ENCODE results near the gene PDGFRA. TPM values are rescaled to one million over a fixed set of nuclear protein-coding genes. Genes with fewer than 3 reads are reported as not detected.

PDGFRA gene
- total RNA-seq, 1 experiment from 2014 or later = 6.8 TPM

DNA sequence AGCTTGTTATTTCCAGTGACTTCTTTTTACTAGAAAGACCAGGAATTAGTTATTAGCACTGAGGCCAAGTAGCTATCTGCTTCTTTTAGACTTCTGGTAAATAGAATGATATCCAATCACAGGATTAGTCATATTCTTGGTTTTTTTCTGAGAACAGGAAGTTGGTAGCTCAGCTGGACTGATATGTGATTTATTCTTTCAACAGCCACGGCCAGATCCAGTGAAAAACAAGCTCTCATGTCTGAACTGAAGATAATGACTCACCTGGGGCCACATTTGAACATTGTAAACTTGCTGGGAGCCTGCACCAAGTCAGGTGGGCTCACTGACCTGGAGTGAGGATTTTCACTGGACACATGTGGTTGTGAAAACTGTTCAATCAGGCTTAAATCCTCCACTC, 48.6 kb downstream of the PDGFRA start:
- WGBS (ENCODE audit: extremely low coverage, insufficient read length, low lambda C conversion rate) = no CpG with 5 or more reads among the region's 1 CpG
- Histone ChIP-seq H3K4me1 (ENCODE audit: insufficient read depth, low read length) (peaks cover 10% of the 10 kb centered on the region), H3K23me2 (ENCODE audit: insufficient read length, low read depth, low read length, poor library complexity, severe bottlenecking) (no peaks in the 10 kb centered on the region), H4K20me1 (ENCODE audit: control insufficient read depth, insufficient read depth, insufficient read length) (no peaks in the 10 kb centered on the region), H3K27ac (ENCODE audit: insufficient read length, low read depth, low read length) (no peak overlapping the region), H3K56ac (ENCODE audit: insufficient read length, low read depth, low read length) (no peak overlapping the region), H3T11ph (ENCODE audit: low read length) (no peak overlapping the region), H4K5ac (ENCODE audit: insufficient read length, low read depth, low read length) (no peak overlapping the region), H2BK120ac (ENCODE audit: low read depth, low read length, poor library complexity, severe bottlenecking) (no peak overlapping the region), H3K9ac (ENCODE audit: extremely low read depth, insufficient read length, low read length) (no peak overlapping the region), H4K8ac (replicated peaks; ENCODE audit: insufficient read length, low read depth, low read length) (no peak overlapping the region), H3K4me2 (ENCODE audit: insufficient read depth, insufficient read length, low read length) (peak overlapping the region; percentile 16), H3K14ac (ENCODE audit: insufficient read depth, low read length) (no peak overlapping the region), H4K91ac (ENCODE audit: insufficient read length, low read depth, low read length) (no peak overlapping the region), H2BK12ac (ENCODE audit: insufficient read length, low read depth, low read length) (no peak overlapping the region), H3K18ac (ENCODE audit: insufficient read length, low read depth, low read length) (no peak overlapping the region), H2BK15ac (ENCODE audit: low read depth, low read length) (no peak overlapping the region), H2BK5ac (ENCODE audit: insufficient read length, low read length) (no peak overlapping the region), H2AFZ (ENCODE audit: low read length) (no peak overlapping the region), H3K9me3 (ENCODE audit: control insufficient read depth, low read depth, low read length) (peaks cover 8% of the 10 kb centered on the region), H3K23ac (ENCODE audit: insufficient read length, low read depth, low read length) (no peak overlapping the region), H3K27me3 (ENCODE audit: insufficient read depth, low read length) (no peaks in the 10 kb centered on the region), H3K79me1 (ENCODE audit: insufficient read depth, low read depth, low read length, poor library complexity, severe bottlenecking) (no peaks in the 10 kb centered on the region), H2BK20ac (ENCODE audit: low read depth, low read length, poor library complexity, severe bottlenecking) (no peak overlapping the region), H2AK5ac (ENCODE audit: insufficient read length, low read length) (no peak overlapping the region), H3K4ac (ENCODE audit: low read depth, low read length) (no peak overlapping the region), H3K79me2 (ENCODE audit: insufficient read depth, low read length) (no peaks in the 10 kb centered on the region)
- peaks cover 13 to 27% of the 10 kb centered on the region in 2 experiments for H3K9me3 Mint-ChIP-seq
- H3K36me3 Mint-ChIP-seq (ENCODE audit: insufficient read depth in 1 of 3, low read depth in 3 of 3) = peaks cover 23 to 28% (median 27%) of the 10 kb centered on the region in 3 experiments
- DNase-seq = no peak
- H3K4me3 Mint-ChIP-seq = peak overlapping the region; percentile 60 to 68
- H3K27ac Mint-ChIP-seq = no peak overlapping the region
- peaks cover 35 to 45% of the 10 kb centered on the region in 2 experiments for H3K4me1 Mint-ChIP-seq
- TF ChIP-seq, protein P1, sequence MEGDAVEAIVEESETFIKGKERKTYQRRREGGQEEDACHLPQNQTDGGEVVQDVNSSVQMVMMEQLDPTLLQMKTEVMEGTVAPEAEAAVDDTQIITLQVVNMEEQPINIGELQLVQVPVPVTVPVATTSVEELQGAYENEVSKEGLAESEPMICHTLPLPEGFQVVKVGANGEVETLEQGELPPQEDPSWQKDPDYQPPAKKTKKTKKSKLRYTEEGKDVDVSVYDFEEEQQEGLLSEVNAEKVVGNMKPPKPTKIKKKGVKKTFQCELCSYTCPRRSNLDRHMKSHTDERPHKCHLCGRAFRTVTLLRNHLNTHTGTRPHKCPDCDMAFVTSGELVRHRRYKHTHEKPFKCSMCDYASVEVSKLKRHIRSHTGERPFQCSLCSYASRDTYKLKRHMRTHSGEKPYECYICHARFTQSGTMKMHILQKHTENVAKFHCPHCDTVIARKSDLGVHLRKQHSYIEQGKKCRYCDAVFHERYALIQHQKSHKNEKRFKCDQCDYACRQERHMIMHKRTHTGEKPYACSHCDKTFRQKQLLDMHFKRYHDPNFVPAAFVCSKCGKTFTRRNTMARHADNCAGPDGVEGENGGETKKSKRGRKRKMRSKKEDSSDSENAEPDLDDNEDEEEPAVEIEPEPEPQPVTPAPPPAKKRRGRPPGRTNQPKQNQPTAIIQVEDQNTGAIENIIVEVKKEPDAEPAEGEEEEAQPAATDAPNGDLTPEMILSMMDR (conservative IDR thresholded peaks at IDR 0.05) = no peak
- peaks cover 20% of the 10 kb centered on the region for H3K27me3 Mint-ChIP-seq (ENCODE audit: low read depth)
